ENCODE results near the gene FLCN. TPM values are rescaled to one million over a fixed set of nuclear protein-coding genes. Genes with fewer than 3 reads are reported as not detected.

FLCN gene
- total and polyA plus RNA-seq, 2 donors (not counting 1 experiment from before 2014, with no cell fraction given) = 16.4 to 68.5 TPM

DNA sequence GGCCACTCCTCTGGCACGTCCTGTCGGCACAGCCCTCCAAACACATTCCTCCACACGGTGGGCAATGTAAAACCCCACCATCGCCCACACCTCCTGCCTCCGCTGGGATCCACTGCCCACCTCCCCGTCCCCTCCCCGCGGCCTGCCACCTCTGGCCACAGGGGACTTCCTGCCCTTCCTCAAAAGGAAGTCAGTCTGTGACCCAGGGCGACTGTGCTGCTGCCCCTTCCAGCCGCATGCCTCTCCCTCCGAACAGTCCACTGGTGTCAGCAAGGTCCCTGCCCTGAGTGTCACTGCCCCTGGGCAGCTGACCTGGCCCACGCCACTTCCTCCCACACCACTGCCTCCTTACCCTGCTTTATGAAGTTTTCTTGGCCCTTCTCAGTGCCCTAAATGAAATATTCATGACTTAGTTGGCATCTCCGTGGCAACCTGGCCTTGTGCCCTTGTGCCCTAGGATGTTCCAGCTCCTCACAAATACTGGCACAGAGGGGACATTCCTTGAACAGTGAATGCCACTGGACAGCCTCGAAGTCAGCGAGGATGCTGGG lies 32.9 kb downstream of the FLCN start:
- no peaks in the 10 kb centered on the region for H4K20me1 ChIP-seq (ENCODE audit: control insufficient read depth, extremely low read depth, insufficient read depth, low read length)
- H3K4me1 ChIP-seq (ENCODE audit: control insufficient read depth, extremely low read depth, insufficient read depth, low read length) = peaks cover 14% of the 10 kb centered on the region
- no peak overlapping the region for H3K9ac ChIP-seq (ENCODE audit: insufficient read depth, low read length)
- no peaks in the 10 kb centered on the region for H3K9me3 ChIP-seq (ENCODE audit: control insufficient read depth, insufficient read depth, low read depth, low read length)
- TF ChIP-seq, protein P1, sequence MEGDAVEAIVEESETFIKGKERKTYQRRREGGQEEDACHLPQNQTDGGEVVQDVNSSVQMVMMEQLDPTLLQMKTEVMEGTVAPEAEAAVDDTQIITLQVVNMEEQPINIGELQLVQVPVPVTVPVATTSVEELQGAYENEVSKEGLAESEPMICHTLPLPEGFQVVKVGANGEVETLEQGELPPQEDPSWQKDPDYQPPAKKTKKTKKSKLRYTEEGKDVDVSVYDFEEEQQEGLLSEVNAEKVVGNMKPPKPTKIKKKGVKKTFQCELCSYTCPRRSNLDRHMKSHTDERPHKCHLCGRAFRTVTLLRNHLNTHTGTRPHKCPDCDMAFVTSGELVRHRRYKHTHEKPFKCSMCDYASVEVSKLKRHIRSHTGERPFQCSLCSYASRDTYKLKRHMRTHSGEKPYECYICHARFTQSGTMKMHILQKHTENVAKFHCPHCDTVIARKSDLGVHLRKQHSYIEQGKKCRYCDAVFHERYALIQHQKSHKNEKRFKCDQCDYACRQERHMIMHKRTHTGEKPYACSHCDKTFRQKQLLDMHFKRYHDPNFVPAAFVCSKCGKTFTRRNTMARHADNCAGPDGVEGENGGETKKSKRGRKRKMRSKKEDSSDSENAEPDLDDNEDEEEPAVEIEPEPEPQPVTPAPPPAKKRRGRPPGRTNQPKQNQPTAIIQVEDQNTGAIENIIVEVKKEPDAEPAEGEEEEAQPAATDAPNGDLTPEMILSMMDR (conservative IDR thresholded peaks at IDR 0.05 in 1 of 2, IDR thresholded peaks at IDR 0.05 in 1 of 2; ENCODE audit: low read depth in 1 of 2, low read length in 2 of 2) = no peak
- TF ChIP-seq EZH2 (IDR thresholded peaks at IDR 0.05; ENCODE audit: low read length, missing control alignments) = no peak
- DNase-seq (ENCODE audit: low read depth in 2 of 2) = no peak
- peak overlapping the region; percentile 90 for H3K4me2 ChIP-seq (ENCODE audit: extremely low read depth, insufficient read depth, low read length)
- no peak overlapping the region for H3K27ac ChIP-seq (ENCODE audit: insufficient read depth, low read length)
- no peak overlapping the region for H2AFZ ChIP-seq (ENCODE audit: low read length)
- peaks cover 2% of the 10 kb centered on the region for H3K36me3 ChIP-seq (ENCODE audit: control insufficient read depth, insufficient read depth, low read length)
- no peaks in the 10 kb centered on the region for H3K27me3 ChIP-seq (ENCODE audit: control insufficient read depth, insufficient read depth, low read length)
- H3K79me2 ChIP-seq (ENCODE audit: control insufficient read depth, insufficient read depth, low read length) = peaks cover 9% of the 10 kb centered on the region
- H3K4me3 ChIP-seq (replicated peaks in 1 of 4; ENCODE audit: control extremely low read depth in 1 of 4, insufficient read depth in 1 of 4, low read depth in 3 of 4, low read length in 4 of 4) = no peak overlapping the region

DNA sequence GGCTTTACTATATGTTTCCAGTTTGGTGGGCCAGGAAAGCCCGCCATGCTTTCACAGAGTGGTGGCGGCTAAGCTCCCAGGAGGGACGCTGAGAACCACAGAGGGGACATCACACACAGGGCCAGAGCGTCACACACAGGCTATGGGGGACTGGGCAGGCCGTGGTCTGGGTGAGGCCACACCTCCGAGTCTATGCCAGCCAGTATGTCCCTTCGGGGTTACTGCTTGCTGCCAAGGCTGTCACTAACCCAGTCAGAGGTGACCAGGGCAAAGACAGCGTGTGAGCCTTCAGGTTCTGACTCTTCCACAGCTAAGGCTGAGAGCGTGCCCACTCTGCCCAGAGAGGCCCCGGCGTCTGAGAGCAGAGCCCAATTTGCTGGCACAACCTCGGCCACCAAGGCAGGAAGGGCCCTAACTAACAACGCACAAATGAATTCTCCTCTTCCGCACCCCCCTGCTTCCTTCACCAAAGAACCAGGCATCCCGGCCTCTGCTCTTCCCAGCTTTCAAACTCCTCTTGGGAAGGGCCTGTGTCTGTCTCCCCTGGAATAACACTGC lies 33.7 kb downstream of the FLCN start:
- Histone ChIP-seq H3K9ac (ENCODE audit: insufficient read depth, low read length) (no peak overlapping the region), H3K79me2 (ENCODE audit: control insufficient read depth, insufficient read depth, low read length) (peaks cover 9% of the 10 kb centered on the region), H3K9me3 (ENCODE audit: control insufficient read depth, insufficient read depth, low read depth, low read length) (no peaks in the 10 kb centered on the region), H4K20me1 (ENCODE audit: control insufficient read depth, extremely low read depth, insufficient read depth, low read length) (no peaks in the 10 kb centered on the region), H3K4me3 (replicated peaks in 1 of 4; ENCODE audit: control extremely low read depth in 1 of 4, insufficient read depth in 1 of 4, low read depth in 3 of 4, low read length in 4 of 4) (no peak overlapping the region), H3K27me3 (ENCODE audit: control insufficient read depth, insufficient read depth, low read length) (no peaks in the 10 kb centered on the region), H2AFZ (ENCODE audit: low read length) (no peak overlapping the region), H3K4me2 (ENCODE audit: extremely low read depth, insufficient read depth, low read length) (no peak overlapping the region), H3K36me3 (ENCODE audit: control insufficient read depth, insufficient read depth, low read length) (peaks cover 2% of the 10 kb centered on the region), H3K4me1 (ENCODE audit: control insufficient read depth, extremely low read depth, insufficient read depth, low read length) (peaks cover 14% of the 10 kb centered on the region), H3K27ac (ENCODE audit: insufficient read depth, low read length) (no peak overlapping the region)
- DNase-seq (ENCODE audit: low read depth in 2 of 2) = no peak
- no peak for TF ChIP-seq EZH2 (IDR thresholded peaks at IDR 0.05; ENCODE audit: low read length, missing control alignments)
- TF ChIP-seq, protein P1 (conservative IDR thresholded peaks at IDR 0.05 in 1 of 2, IDR thresholded peaks at IDR 0.05 in 1 of 2; ENCODE audit: low read depth in 1 of 2, low read length in 2 of 2) = no peak

DNA sequence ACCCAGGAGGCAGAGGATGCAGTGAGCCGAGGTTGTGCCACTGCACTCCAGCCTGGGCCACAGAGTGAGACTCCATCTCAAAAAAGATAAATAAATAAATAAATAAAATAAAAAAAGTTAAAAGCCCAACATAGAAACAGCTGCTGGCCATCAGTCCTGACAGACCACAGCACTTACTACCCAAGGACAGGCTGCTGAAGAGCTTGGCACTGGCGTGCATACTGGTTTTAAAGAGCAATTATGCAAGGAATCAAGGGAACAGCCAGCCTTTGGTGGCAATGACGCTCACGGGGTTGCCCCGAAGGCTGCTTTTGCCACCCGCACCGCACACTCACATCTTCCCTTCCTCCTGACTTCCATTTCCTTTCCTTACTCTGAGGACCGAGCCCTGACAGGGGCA lies 35.1 kb downstream of the FLCN start:
- Histone ChIP-seq H3K79me2 (ENCODE audit: control insufficient read depth, insufficient read depth, low read length) (peaks cover 9% of the 10 kb centered on the region), H2AFZ (ENCODE audit: low read length) (no peak overlapping the region), H3K4me2 (ENCODE audit: extremely low read depth, insufficient read depth, low read length) (no peak overlapping the region), H3K27ac (ENCODE audit: insufficient read depth, low read length) (no peak overlapping the region), H3K4me3 (replicated peaks in 1 of 4; ENCODE audit: control extremely low read depth in 1 of 4, insufficient read depth in 1 of 4, low read depth in 3 of 4, low read length in 4 of 4) (no peak overlapping the region), H3K9me3 (ENCODE audit: control insufficient read depth, insufficient read depth, low read depth, low read length) (no peaks in the 10 kb centered on the region), H4K20me1 (ENCODE audit: control insufficient read depth, extremely low read depth, insufficient read depth, low read length) (no peaks in the 10 kb centered on the region), H3K9ac (ENCODE audit: insufficient read depth, low read length) (no peak overlapping the region), H3K27me3 (ENCODE audit: control insufficient read depth, insufficient read depth, low read length) (no peaks in the 10 kb centered on the region), H3K36me3 (ENCODE audit: control insufficient read depth, insufficient read depth, low read length) (peaks cover 2% of the 10 kb centered on the region), H3K4me1 (ENCODE audit: control insufficient read depth, extremely low read depth, insufficient read depth, low read length) (peaks cover 14% of the 10 kb centered on the region)
- DNase-seq (ENCODE audit: low read depth in 2 of 2) = peak in 1 of 2 donors; percentile 42
- TF ChIP-seq, protein P1 (conservative IDR thresholded peaks at IDR 0.05 in 1 of 2, IDR thresholded peaks at IDR 0.05 in 1 of 2; ENCODE audit: low read depth in 1 of 2, low read length in 2 of 2) = no peak
- TF ChIP-seq EZH2 (IDR thresholded peaks at IDR 0.05; ENCODE audit: low read length, missing control alignments) = no peak
